Measurements from ENCODE around the gene DUSP8. TPM values are rescaled to one million over a fixed set of nuclear protein-coding genes. Genes with fewer than 3 reads are reported as not detected.
A peak's percentile ranks its signal among the peaks of the same experiment; 100 is the strongest.
"Not testable (repeated sequence)": the region's sequence is repeated elsewhere in the genome, so short reads cannot be mapped to it uniquely, and the experiment has no call there.

Gene DUSP8
- total and polyA plus RNA-seq, 8 donors, result 0.80 to 21.8 (median 1.7) TPM

- ATAC-seq (peak; percentile 6), DNase-seq (peak in 1 of 4 donors; percentile 59)
- Histone ChIP-seq H3K4me1 (peaks cover 6 to 40% of the 10 kb centered on the region in 2 donors), H3K27ac (no peak overlapping the region), H3K36me3 (no peaks in the 10 kb centered on the region), H3K4me3 (no peak overlapping the region), H3K9me3 (no peaks in the 10 kb centered on the region), H3K27me3 (no peaks in the 10 kb centered on the region)
- no peak for TF ChIP-seq CTCF (IDR thresholded peaks at IDR 0.05)
- intact Hi-C loops (cut with DNase I), result loop anchor here in 1 of 2 donors (5.0 to 10.0 kb wide), 2 partner anchors 220 to 312 kb away; no protein-coding TSS in a partner anchor
Measured at GRCh38 chr11:1514336-1515061, 57.6 kb downstream of the DUSP8 start.

- H3K27me3 ChIP-seq, result no peaks in the 10 kb centered on the region
- DNase-seq (peak in 1 of 4 donors; percentile 54), ATAC-seq (no peak)
- no peak overlapping the region for H3K4me3 ChIP-seq
- no peak overlapping the region for H3K27ac ChIP-seq
- TF ChIP-seq CTCF (IDR thresholded peaks at IDR 0.05), result no peak
- H3K9me3 ChIP-seq, result no peaks in the 10 kb centered on the region
- peaks cover 8 to 49% of the 10 kb centered on the region in 2 donors for H3K4me1 ChIP-seq
- no peaks in the 10 kb centered on the region for H3K36me3 ChIP-seq
- intact Hi-C loops (cut with DNase I), result loop anchor here in 1 of 2 donors (10.0 kb wide), 1 partner anchor 219 kb away; no protein-coding TSS in a partner anchor
Measured at GRCh38 chr11:1513326-1514296, 58.5 kb downstream of the DUSP8 start.

GRCh38 chr11:1512531-1513258 is 59.4 kb downstream of the DUSP8 start:
- H3K36me3 ChIP-seq, ATAC-seq, H3K27me3 ChIP-seq, H3K9me3 ChIP-seq, H3K4me3 ChIP-seq, DNase-seq, H3K27ac ChIP-seq: not testable (repeated sequence)
- intact Hi-C loops (cut with DNase I), result loop anchor here in 1 of 2 donors (10.0 kb wide), 1 partner anchor 218 kb away; no protein-coding TSS in a partner anchor
- H3K4me1 ChIP-seq, result peaks cover 16 to 58% of the 10 kb centered on the region in 2 donors

- Histone ChIP-seq H3K36me3 (no peaks in the 10 kb centered on the region), H3K9me3 (no peaks in the 10 kb centered on the region), H3K27me3 (no peaks in the 10 kb centered on the region), H3K4me3 (no peak overlapping the region), H3K4me1 (peaks cover 16 to 65% of the 10 kb centered on the region in 2 donors), H3K27ac (no peak overlapping the region)
- ATAC-seq (no peak), DNase-seq (peak in 1 of 4 donors; percentile 41)
- TF ChIP-seq CTCF (IDR thresholded peaks at IDR 0.05), result no peak
- intact Hi-C loops (cut with DNase I), result loop anchor here in 1 of 2 donors (10.0 kb wide), 1 partner anchor 217 kb away; no protein-coding TSS in a partner anchor
Measured at GRCh38 chr11:1511937-1512496, 60.1 kb downstream of the DUSP8 start.

- no peak for TF ChIP-seq CTCF (IDR thresholded peaks at IDR 0.05)
- peaks cover 16 to 56% of the 10 kb centered on the region in 2 donors for H3K4me1 ChIP-seq
- no peak overlapping the region for H3K4me3 ChIP-seq
- H3K27ac ChIP-seq, result no peak overlapping the region
- H3K9me3 ChIP-seq, result no peaks in the 10 kb centered on the region
- no peak for DNase-seq
- no peak for ATAC-seq
- no peaks in the 10 kb centered on the region for H3K27me3 ChIP-seq
- intact Hi-C loops (cut with DNase I), result loop anchor here in 1 of 2 donors (10.0 kb wide), 1 partner anchor 216 kb away; no protein-coding TSS in a partner anchor
- H3K36me3 ChIP-seq, result no peaks in the 10 kb centered on the region
Measured at GRCh38 chr11:1510928-1511327, 61.1 kb downstream of the DUSP8 start.

- not testable (repeated sequence) for H3K27me3 ChIP-seq
- intact Hi-C loops (cut with DNase I), result loop anchor here in 1 of 2 donors (10.0 kb wide), 1 partner anchor 216 kb away; no protein-coding TSS in a partner anchor
Measured at GRCh38 chr11:1510351-1510750, 61.7 kb downstream of the DUSP8 start.

More at GRCh38 chr11:1510351-1510750, 61.7 kb downstream of the DUSP8 start:
- not testable (repeated sequence) for H3K4me3 ChIP-seq, H3K9me3 ChIP-seq, H3K36me3 ChIP-seq, H3K27ac ChIP-seq, ATAC-seq
- peak in 1 of 4 donors; percentile 28 for DNase-seq
- peaks cover 12 to 51% of the 10 kb centered on the region in 2 donors for H3K4me1 ChIP-seq
